ENCODE data around the gene ZMIZ2. TPM values are rescaled to one million over a fixed set of nuclear protein-coding genes. Genes with fewer than 3 reads are reported as not detected.

ZMIZ2 gene
- total and polyA plus RNA-seq, 2 of the 8 experiments (the other 6 are each of a cell fraction or from before 2014, with no cell fraction given): 24.4 to 66.4 TPM

GRCh38 chr7:44707558-44708230 is 41.0 kb upstream of the ZMIZ2 start:
- H2AK5ac ChIP-seq (ENCODE audit: low read depth, low read length): no peak overlapping the region
- ChIA-PET CTCF (ENCODE audit: partially characterized antibody) (interaction anchor here (1.1 to 1.9 kb wide), 2 partner anchors 42 to 73 kb away, joined by 3 to 4 read pairs; no protein-coding TSS in a partner anchor), POLR2A (ENCODE audit: partially characterized antibody) (no interaction called here)
- no peak overlapping the region for H4K91ac ChIP-seq (replicated peaks; ENCODE audit: insufficient read length, low read length)
- FAIRE-seq (no peak), DNase-seq (ENCODE audit: low read depth in 1 of 2, low spot score in 2 of 2) (no peak)
- no peaks in the 10 kb centered on the region for H3K79me2 ChIP-seq (ENCODE audit: control insufficient read depth in 1 of 2, insufficient read depth in 2 of 2, low read length in 2 of 2)
- H3K14ac ChIP-seq (ENCODE audit: insufficient read length): no peak overlapping the region
- peaks cover 0 to 3% of the 10 kb centered on the region in 2 experiments for H4K20me1 ChIP-seq (replicated peaks in 1 of 2; ENCODE audit: control insufficient read depth in 1 of 2, insufficient read depth in 2 of 2, low read length in 2 of 2)
- no peak overlapping the region for H2BK120ac ChIP-seq (replicated peaks; ENCODE audit: low read depth, low read length)
- H2BK20ac ChIP-seq (ENCODE audit: low read length): no peak overlapping the region
- 94% methylated on average over 21 of the region's 21 CpGs; no CpG with 5 or more reads in 1 of the 2 experiments for WGBS, 2 experiments (ENCODE audit: extremely low coverage in 1 of 2, insufficient coverage in 1 of 2, insufficient read length in 1 of 2, insufficient replicate concordance in 2 of 2, low coverage in 1 of 2, low lambda C conversion rate in 2 of 2, missing lambda C conversion rate in 1 of 2)
- no peak overlapping the region for H3K4me2 ChIP-seq (ENCODE audit: insufficient read depth in 1 of 2, low read depth in 2 of 2, low read length in 2 of 2)
- H3K4me1 ChIP-seq (replicated peaks in 1 of 4; ENCODE audit: control insufficient read depth in 3 of 4, insufficient read depth in 4 of 4, low read length in 3 of 4): no peaks in the 10 kb centered on the region; a peak in 1 of 7 replicates
- H2BK15ac ChIP-seq (ENCODE audit: low read length): no peak overlapping the region
- H3K27me3 ChIP-seq (replicated peaks in 1 of 4; ENCODE audit: control insufficient read depth in 3 of 4, extremely low read depth in 1 of 4, insufficient read depth in 3 of 4, low read length in 3 of 4): no peaks in the 10 kb centered on the region
- H3K27ac ChIP-seq (ENCODE audit: low read depth, low read length): no peak overlapping the region
- no peak overlapping the region for H2BK12ac ChIP-seq (ENCODE audit: low read depth, low read length)
- no peak overlapping the region for H2BK5ac ChIP-seq (ENCODE audit: low read depth, low read length)
- H3K79me1 ChIP-seq (ENCODE audit: low read depth, low read length): no peaks in the 10 kb centered on the region
- no peak overlapping the region for H3K23ac ChIP-seq (ENCODE audit: insufficient read length)
- H3K4me3 ChIP-seq (ENCODE audit: extremely low read depth in 1 of 4, insufficient read depth in 2 of 4, low read depth in 3 of 4, low read length in 4 of 4): no peak overlapping the region
- no peaks in the 10 kb centered on the region for H3K9me3 ChIP-seq (ENCODE audit: insufficient read depth in 2 of 2, low read depth in 1 of 2, low read length in 1 of 2)
- H3K18ac ChIP-seq (ENCODE audit: extremely low read depth, low read length): no peak overlapping the region
- H2AFZ ChIP-seq (ENCODE audit: low read length): no peak overlapping the region
- H3K36me3 ChIP-seq (ENCODE audit: control insufficient read depth in 2 of 4, insufficient read depth in 4 of 4, low read length in 3 of 4): peaks cover 2 to 21% (median 6%) of the 10 kb centered on the region in 4 experiments; a peak in 5 of 8 replicates
- no peak overlapping the region for H4K5ac ChIP-seq (ENCODE audit: insufficient read length, low read depth, low read length)
- no peaks in the 10 kb centered on the region for H3K23me2 ChIP-seq (ENCODE audit: low read depth, low read length)
- no peak overlapping the region for H3K56ac ChIP-seq (replicated peaks; ENCODE audit: insufficient read length, low read depth, low read length)
- H3K9ac ChIP-seq (replicated peaks in 1 of 4; ENCODE audit: extremely low read depth in 1 of 4, low read depth in 3 of 4, low read length in 3 of 4): no peak overlapping the region
- H3K4ac ChIP-seq (replicated peaks; ENCODE audit: insufficient read length, low read depth, low read length): no peak overlapping the region
- H4K8ac ChIP-seq (ENCODE audit: extremely low read depth, insufficient read depth, low read length): no peak overlapping the region
- TF ChIP-seq CHD2 (IDR thresholded peaks at IDR 0.05; ENCODE audit: low read length): no peak
- no peak for TF ChIP-seq TBP (IDR thresholded peaks at IDR 0.05; ENCODE audit: low read depth, low read length)
- TF ChIP-seq KDM4A (IDR thresholded peaks at IDR 0.05; ENCODE audit: low read depth, low read length, severe bottlenecking): no peak
- TF ChIP-seq RFX5 (IDR thresholded peaks at IDR 0.05; ENCODE audit: borderline replicate concordance, low read depth, low read length): no peak
- TF ChIP-seq ASH2L (IDR thresholded peaks at IDR 0.05; ENCODE audit: low read length): no peak
- no peak for TF ChIP-seq TAF1 (IDR thresholded peaks at IDR 0.05; ENCODE audit: low read depth, low read length)
- TF ChIP-seq EP300 (IDR thresholded peaks at IDR 0.05; ENCODE audit: borderline replicate concordance in 1 of 2, low read depth in 2 of 2, low read length in 2 of 2): no peak
- no peak for TF ChIP-seq NRF1 (IDR thresholded peaks at IDR 0.05; ENCODE audit: low read depth, low read length)
- no peak for TF ChIP-seq SP4 (IDR thresholded peaks at IDR 0.05; ENCODE audit: low read length)
- TF ChIP-seq SIRT6 (IDR thresholded peaks at IDR 0.05; ENCODE audit: low read length): no peak
- TF ChIP-seq, protein P1, sequence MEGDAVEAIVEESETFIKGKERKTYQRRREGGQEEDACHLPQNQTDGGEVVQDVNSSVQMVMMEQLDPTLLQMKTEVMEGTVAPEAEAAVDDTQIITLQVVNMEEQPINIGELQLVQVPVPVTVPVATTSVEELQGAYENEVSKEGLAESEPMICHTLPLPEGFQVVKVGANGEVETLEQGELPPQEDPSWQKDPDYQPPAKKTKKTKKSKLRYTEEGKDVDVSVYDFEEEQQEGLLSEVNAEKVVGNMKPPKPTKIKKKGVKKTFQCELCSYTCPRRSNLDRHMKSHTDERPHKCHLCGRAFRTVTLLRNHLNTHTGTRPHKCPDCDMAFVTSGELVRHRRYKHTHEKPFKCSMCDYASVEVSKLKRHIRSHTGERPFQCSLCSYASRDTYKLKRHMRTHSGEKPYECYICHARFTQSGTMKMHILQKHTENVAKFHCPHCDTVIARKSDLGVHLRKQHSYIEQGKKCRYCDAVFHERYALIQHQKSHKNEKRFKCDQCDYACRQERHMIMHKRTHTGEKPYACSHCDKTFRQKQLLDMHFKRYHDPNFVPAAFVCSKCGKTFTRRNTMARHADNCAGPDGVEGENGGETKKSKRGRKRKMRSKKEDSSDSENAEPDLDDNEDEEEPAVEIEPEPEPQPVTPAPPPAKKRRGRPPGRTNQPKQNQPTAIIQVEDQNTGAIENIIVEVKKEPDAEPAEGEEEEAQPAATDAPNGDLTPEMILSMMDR (IDR thresholded peaks at IDR 0.05; ENCODE audit: control extremely low read depth in 1 of 3, insufficient read depth in 1 of 3, low read depth in 1 of 3, low read length in 3 of 3): no peak
- TF ChIP-seq BACH1 (IDR thresholded peaks at IDR 0.05; ENCODE audit: low read length): no peak

Measured in H1 (cell line).